ENCODE data around the gene CATSPERD. TPM values are rescaled to one million over a fixed set of nuclear protein-coding genes. Genes with fewer than 3 reads are reported as not detected.
A peak's percentile ranks its signal among the peaks of the same experiment; 100 is the strongest.

Gene CATSPERD
- total and polyA plus RNA-seq, 4 donors, result not detected

DNA sequence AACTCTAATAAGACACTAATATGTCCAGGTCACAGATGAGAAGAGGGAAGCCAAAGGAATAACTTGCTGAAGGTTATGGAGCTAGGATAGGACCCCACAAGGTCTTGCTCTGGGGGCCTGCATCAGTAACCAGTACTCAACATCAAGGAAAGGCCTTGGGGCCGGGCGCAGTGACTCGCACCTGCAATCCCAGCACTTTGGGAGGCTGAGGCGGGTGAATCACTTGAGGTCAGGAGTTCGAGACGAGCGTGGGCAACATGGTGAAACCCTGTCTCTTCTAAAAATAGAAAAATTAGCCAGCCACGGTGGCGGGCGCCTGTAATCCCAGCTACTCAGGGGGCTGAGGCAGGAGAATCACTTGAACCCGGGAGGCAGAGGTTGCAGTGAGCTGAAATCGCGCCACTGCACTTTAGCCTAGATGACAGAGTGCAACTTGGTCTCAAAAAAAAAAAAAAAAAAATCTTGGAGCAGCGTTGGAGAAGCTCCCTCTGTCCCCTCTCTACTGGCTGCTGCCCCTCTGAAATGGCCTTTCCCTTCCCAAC lies 2.3 kb upstream of the CATSPERD start:
- TF ChIP-seq, protein P1, sequence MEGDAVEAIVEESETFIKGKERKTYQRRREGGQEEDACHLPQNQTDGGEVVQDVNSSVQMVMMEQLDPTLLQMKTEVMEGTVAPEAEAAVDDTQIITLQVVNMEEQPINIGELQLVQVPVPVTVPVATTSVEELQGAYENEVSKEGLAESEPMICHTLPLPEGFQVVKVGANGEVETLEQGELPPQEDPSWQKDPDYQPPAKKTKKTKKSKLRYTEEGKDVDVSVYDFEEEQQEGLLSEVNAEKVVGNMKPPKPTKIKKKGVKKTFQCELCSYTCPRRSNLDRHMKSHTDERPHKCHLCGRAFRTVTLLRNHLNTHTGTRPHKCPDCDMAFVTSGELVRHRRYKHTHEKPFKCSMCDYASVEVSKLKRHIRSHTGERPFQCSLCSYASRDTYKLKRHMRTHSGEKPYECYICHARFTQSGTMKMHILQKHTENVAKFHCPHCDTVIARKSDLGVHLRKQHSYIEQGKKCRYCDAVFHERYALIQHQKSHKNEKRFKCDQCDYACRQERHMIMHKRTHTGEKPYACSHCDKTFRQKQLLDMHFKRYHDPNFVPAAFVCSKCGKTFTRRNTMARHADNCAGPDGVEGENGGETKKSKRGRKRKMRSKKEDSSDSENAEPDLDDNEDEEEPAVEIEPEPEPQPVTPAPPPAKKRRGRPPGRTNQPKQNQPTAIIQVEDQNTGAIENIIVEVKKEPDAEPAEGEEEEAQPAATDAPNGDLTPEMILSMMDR (IDR thresholded peaks at IDR 0.05; ENCODE audit: low read depth, low read length, missing input control), result no peak
- TF ChIP-seq HNF4A (conservative IDR thresholded peaks at IDR 0.05), result no peak
- Histone ChIP-seq H3K36me3 (ENCODE audit: control insufficient read depth in 4 of 4, insufficient read depth in 3 of 4, low read depth in 1 of 4, low read length in 3 of 4) (peaks cover under 1 to 10% (median 6%) of the 10 kb centered on the region in 4 donors), H3K27me3 (ENCODE audit: control insufficient read depth in 4 of 4, insufficient read depth in 4 of 4, low read length in 3 of 4) (no peaks in the 10 kb centered on the region), H3K4me1 (ENCODE audit: control insufficient read depth in 4 of 4, insufficient read depth in 4 of 4, low read length in 3 of 4) (peaks cover 3 to 34% (median 29%) of the 10 kb centered on the region in 4 donors), H3K9ac (ENCODE audit: low read depth in 1 of 2, low read length in 2 of 2) (peak overlapping the region in 1 of 2 donors; percentile 98), H3K4me3 (ENCODE audit: low read depth in 1 of 3, low read length in 3 of 3) (no peak overlapping the region), H3K27ac (ENCODE audit: low read depth in 1 of 2, low read length in 2 of 2) (peak overlapping the region; percentile 14 to 18), H3K9me3 (ENCODE audit: control insufficient read depth in 4 of 4, low read length in 3 of 4) (no peaks in the 10 kb centered on the region)
- no peak for DNase-seq (ENCODE audit: low spot score)
- WGBS, result 75% methylated on average over 14 of the region's 14 CpGs

DNA sequence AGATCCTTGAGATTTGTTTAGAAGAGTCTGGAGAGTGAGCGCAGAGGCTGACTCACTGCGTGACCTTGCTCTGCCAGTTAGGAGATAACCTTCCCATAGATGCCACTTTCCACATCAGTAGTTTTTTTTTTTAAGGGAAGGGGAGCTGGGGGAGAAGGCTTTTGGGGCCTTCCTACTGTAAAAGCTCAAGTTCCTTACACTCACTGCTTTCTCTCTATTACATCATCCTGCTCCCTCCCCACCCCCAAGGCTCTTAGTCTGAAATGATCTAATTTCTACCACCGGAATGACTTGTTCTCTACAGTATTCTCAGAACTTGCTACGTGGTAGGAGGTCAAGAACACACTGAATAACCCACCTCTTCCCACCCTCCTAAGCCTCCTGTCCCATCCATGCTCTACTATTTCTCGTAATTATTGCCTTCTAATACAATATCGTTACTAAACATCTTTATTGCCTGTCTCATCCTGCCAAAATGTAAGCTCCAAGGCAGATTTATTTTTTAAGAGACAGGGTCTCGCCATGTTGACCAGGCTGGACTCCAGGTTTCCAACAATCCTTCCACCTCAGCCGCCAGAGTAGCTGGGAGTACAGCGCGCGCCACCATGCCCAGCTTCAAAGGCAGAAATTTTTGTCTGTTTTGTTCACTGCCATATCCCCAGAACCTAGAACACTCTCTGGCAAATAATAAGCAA lies 1.7 kb upstream of the CATSPERD start:
- TF ChIP-seq, protein P2, sequence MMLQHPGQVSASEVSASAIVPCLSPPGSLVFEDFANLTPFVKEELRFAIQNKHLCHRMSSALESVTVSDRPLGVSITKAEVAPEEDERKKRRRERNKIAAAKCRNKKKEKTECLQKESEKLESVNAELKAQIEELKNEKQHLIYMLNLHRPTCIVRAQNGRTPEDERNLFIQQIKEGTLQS (IDR thresholded peaks at IDR 0.05), result peak; percentile 21
- TF ChIP-seq HNF4G (IDR thresholded peaks at IDR 0.05) (no peak), HNF4A (conservative IDR thresholded peaks at IDR 0.05) (no peak), GABPA (IDR thresholded peaks at IDR 0.05 in 1 of 2, conservative IDR thresholded peaks at IDR 0.05 in 1 of 2) (peak in 1 of 2 donors; percentile 23)
- peak overlapping the region; percentile 81 to 96 (median 90) for H3K4me3 ChIP-seq (ENCODE audit: low read depth in 1 of 3, low read length in 3 of 3)
- peaks cover 3 to 34% (median 29%) of the 10 kb centered on the region in 4 donors for H3K4me1 ChIP-seq (ENCODE audit: control insufficient read depth in 4 of 4, insufficient read depth in 4 of 4, low read length in 3 of 4)
- H3K27me3 ChIP-seq (ENCODE audit: control insufficient read depth in 4 of 4, insufficient read depth in 4 of 4, low read length in 3 of 4), result no peaks in the 10 kb centered on the region
- peak overlapping the region; percentile 14 to 94 for H3K27ac ChIP-seq (ENCODE audit: low read depth in 1 of 2, low read length in 2 of 2)
- WGBS, result 30% methylated on average over 11 of the region's 11 CpGs
- H3K9me3 ChIP-seq (ENCODE audit: control insufficient read depth in 4 of 4, low read length in 3 of 4), result no peaks in the 10 kb centered on the region
- DNase-seq (ENCODE audit: low spot score), result no peak
- H3K36me3 ChIP-seq (ENCODE audit: control insufficient read depth in 4 of 4, insufficient read depth in 3 of 4, low read depth in 1 of 4, low read length in 3 of 4), result peaks cover 0 to 6% (median 1%) of the 10 kb centered on the region in 4 donors
- peak overlapping the region; percentile 89 to 98 for H3K9ac ChIP-seq (ENCODE audit: low read depth in 1 of 2, low read length in 2 of 2)

DNA sequence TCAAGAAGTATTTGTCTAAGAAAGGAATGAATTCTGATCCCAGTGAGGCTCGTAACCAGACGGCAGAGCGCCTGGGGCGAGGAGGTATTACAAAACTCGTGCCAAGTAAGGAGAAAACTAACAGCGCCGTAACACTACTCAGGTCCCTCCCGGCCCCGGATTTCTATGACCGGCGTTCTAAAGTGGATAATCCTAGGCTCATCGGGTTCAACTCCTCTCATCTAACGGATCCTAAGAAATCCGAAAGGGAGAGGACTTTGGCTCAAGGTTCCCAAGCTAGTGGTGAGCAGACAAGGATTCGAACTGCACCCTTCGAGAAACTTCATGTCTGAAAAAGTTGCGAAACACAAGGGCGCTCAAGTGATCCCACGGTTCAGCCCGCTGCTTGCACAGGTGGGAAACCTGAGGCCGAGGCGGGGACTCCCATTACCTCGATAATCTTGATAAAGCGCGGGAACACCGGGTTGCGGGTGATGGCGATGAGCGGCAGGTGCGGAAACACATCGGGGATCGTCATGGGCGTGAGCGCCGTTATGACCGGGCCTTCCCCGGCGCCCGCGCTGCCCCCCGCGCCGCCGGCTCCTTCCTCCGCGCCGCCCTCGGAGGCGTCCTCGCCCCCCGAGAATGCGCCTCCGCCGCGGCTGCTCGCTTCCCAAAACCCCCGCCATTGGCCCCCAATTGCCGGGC lies 1.0 kb upstream of the CATSPERD start:
- Histone ChIP-seq H3K27me3 (ENCODE audit: control insufficient read depth in 4 of 4, insufficient read depth in 4 of 4, low read length in 3 of 4) (no peaks in the 10 kb centered on the region), H3K4me3 (ENCODE audit: low read depth in 1 of 3, low read length in 3 of 3) (peak overlapping the region; percentile 81 to 96 (median 90)), H3K9me3 (ENCODE audit: control insufficient read depth in 4 of 4, low read length in 3 of 4) (no peaks in the 10 kb centered on the region), H3K36me3 (ENCODE audit: control insufficient read depth in 4 of 4, insufficient read depth in 3 of 4, low read depth in 1 of 4, low read length in 3 of 4) (peaks cover 0 to 4% (median 0%) of the 10 kb centered on the region in 4 donors), H3K4me1 (ENCODE audit: control insufficient read depth in 4 of 4, insufficient read depth in 4 of 4, low read length in 3 of 4) (peaks cover 3 to 27% (median 24%) of the 10 kb centered on the region in 4 donors), H3K9ac (ENCODE audit: low read depth in 1 of 2, low read length in 2 of 2) (peak overlapping the region; percentile 89 to 98), H3K27ac (ENCODE audit: low read depth in 1 of 2, low read length in 2 of 2) (peak overlapping the region; percentile 94 to 98)
- TF ChIP-seq, protein P2 (IDR thresholded peaks at IDR 0.05), result no peak
- TF ChIP-seq NR2F2 (IDR thresholded peaks at IDR 0.05), result no peak
- TF ChIP-seq, protein P3, sequence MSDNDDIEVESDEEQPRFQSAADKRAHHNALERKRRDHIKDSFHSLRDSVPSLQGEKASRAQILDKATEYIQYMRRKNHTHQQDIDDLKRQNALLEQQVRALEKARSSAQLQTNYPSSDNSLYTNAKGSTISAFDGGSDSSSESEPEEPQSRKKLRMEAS (IDR thresholded peaks at IDR 0.05), result no peak
- TF ChIP-seq HNF4A (conservative IDR thresholded peaks at IDR 0.05), result no peak
- no peak for TF ChIP-seq RXRA (IDR thresholded peaks at IDR 0.05)
- TF ChIP-seq EGR1 (IDR thresholded peaks at IDR 0.05; ENCODE audit: low read depth in 2 of 2), result no peak
- TF ChIP-seq FOXA1 (IDR thresholded peaks at IDR 0.05), result no peak
- TF ChIP-seq, protein P1 (IDR thresholded peaks at IDR 0.05; ENCODE audit: low read depth, low read length, missing input control), result no peak
- no peak for TF ChIP-seq HNF4G (IDR thresholded peaks at IDR 0.05)
- no peak for TF ChIP-seq JUND (IDR thresholded peaks at IDR 0.05)
- WGBS, result under 1% methylated on average over 58 of the region's 58 CpGs
- no peak for DNase-seq (ENCODE audit: low spot score)

Measured in liver (tissue), 9 donors.